HG02623 (cell line): Measurements from ENCODE around the gene RAD51B.

Experiments used
- ATAC-seq: cut with Tn5 transposase; IDR thresholded peaks from one replicate; pipeline ENCODE4 v1.9.1; 2021; ENCODE audit warnings: moderate library complexity; ENCODE audit not compliant: unreplicated experiment

The RAD51B gene

GRCh38 chr14:68682166-68683103, 862.9 kb downstream of the RAD51B start:
- no peak for ATAC-seq

- no peak for ATAC-seq
These were observed 863.7 kb downstream of the RAD51B start for GRCh38 chr14:68683326-68683725.

- ATAC-seq = peak; percentile 9
These were observed 865.2 kb downstream of the RAD51B start for GRCh38 chr14:68684466-68685418.

GRCh38 chr14:68685419-68686204, 866.0 kb downstream of the RAD51B start:
- ATAC-seq = peak; percentile 56

GRCh38 chr14:68686205-68686465, 866.6 kb downstream of the RAD51B start:
- no peak for ATAC-seq

- ATAC-seq = no peak
These were observed 867.1 kb downstream of the RAD51B start for GRCh38 chr14:68686724-68687123.

- no peak for ATAC-seq
These were observed 868.2 kb downstream of the RAD51B start for GRCh38 chr14:68687746-68688145.

- no peak for ATAC-seq
These were observed 869.3 kb downstream of the RAD51B start for GRCh38 chr14:68688872-68689371.

- ATAC-seq = no peak
These were observed 869.9 kb downstream of the RAD51B start for GRCh38 chr14:68689511-68689910.

GRCh38 chr14:68690089-68690958, 870.7 kb downstream of the RAD51B start:
- ATAC-seq = no peak

- no peak for ATAC-seq
These were observed 871.6 kb downstream of the RAD51B start for GRCh38 chr14:68691031-68691791.

GRCh38 chr14:68691792-68692118, 872.2 kb downstream of the RAD51B start:
- no peak for ATAC-seq

GRCh38 chr14:68692216-68692615, 872.6 kb downstream of the RAD51B start:
- no peak for ATAC-seq

GRCh38 chr14:68692916-68693771, 873.6 kb downstream of the RAD51B start:
- ATAC-seq = no peak

GRCh38 chr14:68693926-68694325, 874.3 kb downstream of the RAD51B start:
- ATAC-seq = no peak

GRCh38 chr14:68694516-68695235, 875.1 kb downstream of the RAD51B start:
- ATAC-seq = no peak

- ATAC-seq = peak; percentile 85
These were observed 875.8 kb downstream of the RAD51B start for GRCh38 chr14:68695326-68695768.

GRCh38 chr14:68695856-68696255, 876.3 kb downstream of the RAD51B start:
- ATAC-seq = peak; percentile 11
